IMR-90 (cell line): ENCODE results near the gene MAPK1. TPM values are rescaled to one million over a fixed set of nuclear protein-coding genes. Genes with fewer than 3 reads are reported as not detected.

ENCODE experiments used
- ATAC-seq: fragments of 200-7000 bp; cut with Tn5 transposase; 2 replicates; pipeline ENCODE4 v1.9.1; 2020; ENCODE audit warnings: low read depth, mild to moderate bottlenecking, moderate library complexity
- BruUV-seq: library from RNA; stranded (reverse); fragments of 400-500 nt; replicated peaks from 2 replicates; lab custom pipeline; 2021; lab: Mats Ljungman, UMichigan
- CTCF ChIA-PET: fragments of 300-600 bp; formaldehyde crosslinking; extraction: SDS; loops from one replicate; lab custom pipeline; 2021; ENCODE audit warnings: antibody characterized with exemption; lab: Yijun Ruan, JAX
- POLR2A ChIA-PET: fragments of 300-600 bp; sonication (Branson Sonifier 250); formaldehyde crosslinking; loops from one replicate; lab custom pipeline; 2022; ENCODE audit warnings: antibody characterized with exemption; ENCODE audit not compliant: unreplicated experiment; lab: Charles Lee
- DNase-seq: peaks from one replicate; pipeline ENCODE4 v3.0.0; 2013
- H2AFZ ChIP-seq: replicated peaks from 2 replicates; pipeline ENCODE3; 2013; ENCODE audit warnings: low read length, mild to moderate bottlenecking; ENCODE audit not compliant: poor library complexity
- H2AK5ac ChIP-seq: 2 replicates; pipeline ENCODE4 v1.6.1; 2013; ENCODE audit warnings: low read depth, low read length, inconsistent platforms
- H2AK9ac ChIP-seq: replicated peaks from 2 replicates; pipeline ENCODE3; 2013; ENCODE audit warnings: mild to moderate bottlenecking, low read depth, low read length, moderate library complexity; ENCODE audit not compliant: poor library complexity
- H2BK120ac ChIP-seq: 2 replicates; pipeline ENCODE4 v1.6.1; 2013; ENCODE audit warnings: low read depth, low read length, inconsistent platforms
- H2BK15ac ChIP-seq: 3 replicates; pipeline ENCODE4 v1.6.1; 2013; ENCODE audit warnings: low read depth, low read length, inconsistent platforms
- H2BK20ac ChIP-seq: 2 replicates; pipeline ENCODE4 v1.6.1; 2013; ENCODE audit warnings: low read depth, mild to moderate bottlenecking, inconsistent platforms, low read length, moderate library complexity
- H2BK5ac ChIP-seq: 2 replicates; pipeline ENCODE4 v1.6.1; 2013; ENCODE audit warnings: mild to moderate bottlenecking, low read depth, low read length, inconsistent platforms; ENCODE audit not compliant: poor library complexity, severe bottlenecking
- H3K14ac ChIP-seq: replicated peaks from 2 replicates; pipeline ENCODE4 v1.6.1; 2013; ENCODE audit warnings: low read depth, low read length, inconsistent platforms
- H3K18ac ChIP-seq: 2 replicates; pipeline ENCODE4 v1.6.1; 2013; ENCODE audit warnings: low read depth, low read length, control low read depth
- H3K23ac ChIP-seq: 2 replicates; pipeline ENCODE4 v1.6.1; 2013; ENCODE audit warnings: low read depth, low read length, inconsistent platforms
- H3K27ac ChIP-seq: 2 replicates; pipeline ENCODE4 v1.5.1; 2013; ENCODE audit warnings: mild to moderate bottlenecking, control low read depth, low read length; ENCODE audit not compliant: insufficient read depth
- H3K27me3 ChIP-seq: 2 replicates; pipeline ENCODE4 v1.6.1; 2013; ENCODE audit warnings: low read length; ENCODE audit not compliant: control insufficient read depth, insufficient read depth
- H3K36me3 ChIP-seq: 2 replicates; pipeline ENCODE4 v1.6.1; 2013; ENCODE audit warnings: low read length, mixed read lengths; ENCODE audit not compliant: control insufficient read depth, insufficient read depth
- H3K4ac ChIP-seq: 2 replicates; pipeline ENCODE4 v1.6.1; 2013; ENCODE audit warnings: low read depth, low read length, inconsistent platforms
- H3K4me1 ChIP-seq: 2 replicates; pipeline ENCODE4 v1.6.1; 2013; ENCODE audit warnings: low read length, mixed read lengths; ENCODE audit not compliant: control insufficient read depth, insufficient read depth
- H3K4me2 ChIP-seq: 2 replicates; pipeline ENCODE4 v1.6.1; 2013; ENCODE audit warnings: low read depth, mild to moderate bottlenecking, control low read depth, low read length, moderate library complexity
- H3K4me3 ChIP-seq: 2 replicates; pipeline ENCODE4 v1.5.1; 2013; ENCODE audit warnings: low read depth, mild to moderate bottlenecking, control low read depth, low read length, moderate library complexity; ENCODE audit not compliant: insufficient read depth
- H3K56ac ChIP-seq: 2 replicates; pipeline ENCODE4 v1.6.1; 2013; ENCODE audit warnings: low read length, inconsistent platforms; ENCODE audit not compliant: insufficient read depth; ENCODE audit errors: extremely low read depth
- H3K79me1 ChIP-seq, 2 experiments: 2 replicates each; pipeline ENCODE4 v1.6.1; 2013; ENCODE audit warnings: low read length in 2 of 2, inconsistent platforms in 1 of 2, low read depth in 1 of 2
- H3K9ac ChIP-seq: 2 replicates; pipeline ENCODE4 v1.6.1; 2013; ENCODE audit warnings: low read depth, low read length, control low read depth
- H3K9me1 ChIP-seq: 2 replicates; pipeline ENCODE4 v1.6.1; 2013; ENCODE audit warnings: low read length, inconsistent platforms; ENCODE audit not compliant: insufficient read depth
- H3K9me3 ChIP-seq: 2 replicates; pipeline ENCODE4 v1.6.1; 2013; ENCODE audit warnings: low read length; ENCODE audit not compliant: control insufficient read depth, insufficient read depth
- H4K20me1 ChIP-seq: 2 replicates; pipeline ENCODE4 v1.6.1; 2013; ENCODE audit warnings: low read length, inconsistent platforms; ENCODE audit not compliant: insufficient read depth
- H4K5ac ChIP-seq: 2 replicates; pipeline ENCODE4 v1.6.1; 2013; ENCODE audit warnings: mild to moderate bottlenecking, low read depth, low read length, control low read depth
- H4K8ac ChIP-seq, 2 experiments: 2 replicates each; pipeline ENCODE4 v1.6.1; 2013; ENCODE audit warnings: low read depth in 2 of 2, low read length in 2 of 2, control low read depth in 1 of 2, inconsistent platforms in 1 of 2
- H4K91ac ChIP-seq: 2 replicates; pipeline ENCODE4 v1.6.1; 2013; ENCODE audit warnings: low read depth, low read length, inconsistent platforms; ENCODE audit not compliant: insufficient read depth
- BHLHE40 ChIP-seq: fragments of 150-350 bp; IDR thresholded peaks from 2 replicates; pipeline ENCODE4 v1.6.1; 2016; ENCODE audit warnings: mild to moderate bottlenecking, low read depth, low read length
- CHD1 ChIP-seq: IDR thresholded peaks from 2 replicates; pipeline ENCODE4 v1.6.1; 2012; ENCODE audit warnings: low read depth, low read length, improper control_type of control experiment
- ELK1 ChIP-seq: fragments of 150-350 bp; IDR thresholded peaks from 2 replicates; pipeline ENCODE4 v1.6.1; 2016; ENCODE audit warnings: low read depth, mild to moderate bottlenecking, low read length, moderate library complexity, borderline replicate concordance
- MAFK ChIP-seq: IDR thresholded peaks from 2 replicates; pipeline ENCODE4 v1.6.1; 2012; ENCODE audit warnings: low read depth, low read length, improper control_type of control experiment
- NFE2L2 ChIP-seq: fragments of 150-350 bp; IDR thresholded peaks from 2 replicates; pipeline ENCODE4 v1.6.1; 2016; ENCODE audit warnings: low read depth, mild to moderate bottlenecking, low read length
- RAD21 ChIP-seq: IDR thresholded peaks from 2 replicates; pipeline ENCODE4 v1.6.1; 2012; ENCODE audit warnings: low read length, improper control_type of control experiment
- SMC3 ChIP-seq: fragments of 150-350 bp; IDR thresholded peaks from 2 replicates; pipeline ENCODE4 v1.6.1; 2016; ENCODE audit warnings: low read depth, mild to moderate bottlenecking, antibody characterized with exemption, low read length, moderate library complexity
- WGBS, 2 experiments: methylation state at CpG; one replicate each; pipeline versions ENCODE4 v1.1.5 to v1.1.7; 2013; ENCODE audit warnings: missing lambda C conversion rate in 2 of 2; ENCODE audit not compliant: insufficient read length in 1 of 2; ENCODE audit errors: extremely low coverage in 2 of 2; 5-methylcytosine and 5-hydroxymethylcytosine counted together
- dilution Hi-C: fragments of 300-500 bp; cut with HindIII; formaldehyde crosslinking; loops from one replicate; pipeline ENCODE4 v1.14.3; 2018; ENCODE audit warnings: low sequenced_read_pairs; ENCODE audit not compliant: unreplicated experiment
- in situ Hi-C: fragments of 300-500 bp; cut with MboI; formaldehyde crosslinking; loops from 3 replicates; pipeline ENCODE4 v1.14.3; 2019; ENCODE audit warnings: low sequenced_read_pairs, inconsistent platforms, mixed read lengths
- intact Hi-C: fragments of 100-400 bp; cut with micrococcal nuclease; formaldehyde crosslinking; loops from 2 replicates; pipeline ENCODE4 v1.10.0; 2022
- polyA plus RNA-seq, 3 experiments: library from polyadenylated mRNA; depleted of rRNA; stranded (reverse); fragments of >200 nt; gene quantifications; 2 replicates each; pipeline ENCODE4 v1.2.3, GENCODE V29; 2012; ENCODE audit warnings: low replicate concordance in 1 of 3
- total RNA-seq: library from RNA; depleted of rRNA; stranded (reverse); fragments of >200 nt; gene quantifications from 2 replicates; pipeline ENCODE4 v1.2.3, GENCODE V29; 2012

Gene MAPK1
- total and polyA plus RNA-seq, 2 of the 4 experiments (the other 2 are of a cell fraction), result 41.0 to 51.3 TPM

- in situ Hi-C loops, result no loop called here
- no peak for ATAC-seq
- BruUV-seq, result no TSS peak
Observed at GRCh38 chr22:21856868-21857267, 10.6 kb downstream of the MAPK1 start.

More at GRCh38 chr22:21856868-21857267, 10.6 kb downstream of the MAPK1 start:
- DNase-seq, result no peak
- no CpG with 5 or more reads among the region's 8 CpGs for WGBS, 2 experiments
- Histone ChIP-seq H3K9ac (no peak overlapping the region), H3K4me2 (no peak overlapping the region), H2BK20ac (no peak overlapping the region), H3K23ac (no peak overlapping the region), H3K27me3 (no peaks in the 10 kb centered on the region), H3K4me3 (no peak overlapping the region), H4K20me1 (peaks cover 99% of the 10 kb centered on the region), H2BK15ac (no peak overlapping the region), H4K5ac (no peak overlapping the region), H2AK9ac (no peak overlapping the region), H2AK5ac (no peak overlapping the region), H3K79me1 (peaks cover 0 to 76% of the 10 kb centered on the region in 2 experiments; a peak in 3 of 4 replicates), H3K18ac (no peak overlapping the region), H4K91ac (no peak overlapping the region), H2BK5ac (no peak overlapping the region), H3K36me3 (peaks cover 1% of the 10 kb centered on the region; the same call in 1 of the 2 replicates), H3K4me1 (peaks cover 14% of the 10 kb centered on the region), H3K9me1 (peaks cover 38% of the 10 kb centered on the region), H3K56ac (no peak overlapping the region), H3K9me3 (no peaks in the 10 kb centered on the region), H3K4ac (no peak overlapping the region), H3K14ac (no peak overlapping the region), H4K8ac (no peak overlapping the region), H2BK120ac (no peak overlapping the region), H2AFZ (no peak overlapping the region), H3K27ac (no peak overlapping the region)
- intact Hi-C loops (no loop called here), dilution Hi-C loops (no loop called here)
- TF ChIP-seq SMC3, result no peak
- TF ChIP-seq ELK1, result no peak
- no peak for TF ChIP-seq RAD21
- no peak for TF ChIP-seq MAFK
- no peak for TF ChIP-seq BHLHE40
- no peak for TF ChIP-seq NFE2L2
- no peak for TF ChIP-seq CHD1
- ChIA-PET POLR2A (no interaction called here), CTCF (no interaction called here)
